SK-N-SH (cell line): ENCODE data around the gene TNFRSF4. TPM values are rescaled to one million over a fixed set of nuclear protein-coding genes. Genes with fewer than 3 reads are reported as not detected.
"Not testable (repeated sequence)": the region's sequence is repeated elsewhere in the genome, so short reads cannot be mapped to it uniquely, and the experiment has no call there.

Experiments used
- CTCF ChIA-PET: fragments of 300-600, 350-600 bp; formaldehyde crosslinking; extraction: SDS; loops from one replicate; lab custom pipeline; 2021; lab: Yijun Ruan, JAX
- POLR2A ChIA-PET: fragments of 350-600 bp; sonication (Branson Sonifier 250); formaldehyde crosslinking; extraction: SDS; loops from one replicate; lab custom pipeline; 2020; ENCODE audit warnings: antibody characterized with exemption, inconsistent platforms; lab: Yijun Ruan, JAX
- DNase-seq: peaks from one replicate; pipeline ENCODE4 v3.0.0; 2012
- H2AFZ ChIP-seq: fragments of 200-600 bp; sonication (generic); 2 replicates; pipeline ENCODE4 v1.8.1; 2016; ENCODE audit warnings: antibody characterized with exemption, mild to moderate bottlenecking, low read depth
- H3F3A ChIP-seq: fragments of 200-600 bp; sonication (generic); replicated peaks from 2 replicates; pipeline ENCODE3; 2016; ENCODE audit warnings: antibody characterized with exemption, mild to moderate bottlenecking; ENCODE audit not compliant: insufficient read depth
- H3K27ac ChIP-seq, 2 experiments: fragments of 200-500 bp in 1 of 2; fragments of 200-600 bp in 1 of 2; sonication (Bioruptor generic) in 1 of 2; sonication (generic), shearing (Covaris generic) in 1 of 2; 2 replicates each; pipeline versions ENCODE4 v1.5.1 to v1.6.1; 2014 to 2016; ENCODE audit warnings: low read depth in 2 of 2, inconsistent platforms in 1 of 2, low read length in 1 of 2, mild to moderate bottlenecking in 1 of 2, mixed read lengths in 1 of 2
- H3K27me3 ChIP-seq: fragments of 200-600 bp; sonication (generic), shearing (Covaris generic); 2 replicates; pipeline ENCODE4 v1.6.1; 2016; ENCODE audit warnings: mixed run types; ENCODE audit not compliant: insufficient read depth
- H3K36me3 ChIP-seq, 2 experiments: fragments of 200-500 bp in 1 of 2; fragments of 200-600 bp in 1 of 2; sonication (Bioruptor generic) in 1 of 2; sonication (generic) in 1 of 2; replicated peaks in 1 of 2; 2 replicates each; pipeline versions ENCODE3 to v1.5.1; 2014 to 2016; ENCODE audit warnings: low read length in 1 of 2, mild to moderate bottlenecking in 1 of 2; ENCODE audit not compliant: insufficient read depth in 2 of 2, control insufficient read depth in 1 of 2
- H3K4me1 ChIP-seq, 2 experiments: fragments of 200-500 bp in 1 of 2; fragments of 200-600 bp in 1 of 2; sonication (Bioruptor generic) in 1 of 2; sonication (generic), shearing (Covaris generic) in 1 of 2; 2 replicates each; pipeline versions ENCODE4 v1.5.1 to v1.6.1; 2014 to 2016; ENCODE audit warnings: low read depth in 1 of 2, low read length in 1 of 2, mixed run types in 1 of 2; ENCODE audit not compliant: insufficient read depth in 2 of 2, control insufficient read depth in 1 of 2
- H3K4me2 ChIP-seq: fragments of 200-600 bp; sonication (generic), shearing (Covaris generic); 2 replicates; pipeline ENCODE4 v1.6.1; 2017; ENCODE audit warnings: mixed run types
- H3K4me3 ChIP-seq, 2 experiments: fragments of 200-500 bp in 1 of 2; fragments of 200-600 bp in 1 of 2; sonication (Bioruptor generic) in 1 of 2; sonication (generic), shearing (Covaris generic) in 1 of 2; 2 replicates each; pipeline versions ENCODE4 v1.5.1 to v1.8.1; 2014 to 2016; ENCODE audit warnings: low read depth in 2 of 2, inconsistent platforms in 1 of 2, low read length in 1 of 2, mild to moderate bottlenecking in 1 of 2, mixed read lengths in 1 of 2, moderate library complexity in 1 of 2
- H3K79me2 ChIP-seq: fragments of 200-600 bp; sonication (generic); 2 replicates; pipeline ENCODE4 v1.8.1; 2017; ENCODE audit warnings: mild to moderate bottlenecking; ENCODE audit not compliant: insufficient read depth
- H3K9ac ChIP-seq: fragments of 200-600 bp; sonication (generic); 2 replicates; pipeline ENCODE4 v1.6.1; 2017; ENCODE audit warnings: mixed run types
- H3K9me2 ChIP-seq: fragments of 200-600 bp; sonication (generic); 2 replicates; pipeline ENCODE4 v1.6.1; 2017; ENCODE audit warnings: mixed run types
- H3K9me3 ChIP-seq: fragments of 200-600 bp; sonication (generic); 2 replicates; pipeline ENCODE4 v1.6.1; 2017; ENCODE audit warnings: mixed run types, mild to moderate bottlenecking, moderate library complexity
- H4K20me1 ChIP-seq: fragments of 200-600 bp; sonication (generic); 2 replicates; pipeline ENCODE4 v1.6.1; 2017; ENCODE audit warnings: mild to moderate bottlenecking, mixed run types; ENCODE audit not compliant: insufficient read depth
- CTCF ChIP-seq: fragments of 200-600 bp; sonication (generic); IDR thresholded peaks from 2 replicates; pipeline ENCODE4 v1.6.1; 2017; ENCODE audit warnings: antibody characterized with exemption, mild to moderate bottlenecking, moderate library complexity
- GABPA ChIP-seq: IDR thresholded peaks from 2 replicates; pipeline ENCODE4 v1.4.0; 2012; ENCODE audit warnings: low read depth, mild to moderate bottlenecking
- MAX ChIP-seq: IDR thresholded peaks from 2 replicates; pipeline ENCODE4 v1.4.0; 2012; ENCODE audit warnings: low read depth
- NFIC ChIP-seq: IDR thresholded peaks from 2 replicates; pipeline ENCODE4 v1.4.0; 2012; ENCODE audit warnings: borderline replicate concordance
- PBX3 ChIP-seq: IDR thresholded peaks from 2 replicates; pipeline ENCODE4; 2012
- RAD21 ChIP-seq: IDR thresholded peaks from 2 replicates; pipeline ENCODE4 v1.6.1; 2012; ENCODE audit warnings: mild to moderate bottlenecking, low read length
- RXRA ChIP-seq: IDR thresholded peaks from 2 replicates; pipeline ENCODE4 v1.4.0; 2012; ENCODE audit warnings: low read depth, mild to moderate bottlenecking, borderline replicate concordance
- SIN3A ChIP-seq: IDR thresholded peaks from 2 replicates; pipeline ENCODE4 v1.6.1; 2012; ENCODE audit warnings: low read depth, mild to moderate bottlenecking, low read length, moderate library complexity, borderline replicate concordance
- whole genome bisulfite sequencing: methylation state at CpG from one replicate; pipeline ENCODE4 v1.1.6; 2017; ENCODE audit warnings: low lambda C conversion rate; 5-methylcytosine and 5-hydroxymethylcytosine counted together
- polyA plus RNA-seq, 3 experiments: library from polyadenylated mRNA; depleted of rRNA; stranded (reverse); fragments of >200 nt; gene quantifications; 2 replicates each; pipeline ENCODE4 v1.2.3, GENCODE V29; 2012

Gene TNFRSF4
- polyA plus RNA-seq, 1 of the 3 experiments (the other 2 are of a cell fraction) = not detected

- no peaks in the 10 kb centered on the region; a peak in 1 of 4 replicates for H3K4me1 ChIP-seq
- H3K9me2 ChIP-seq = no peaks in the 10 kb centered on the region
- peaks cover 0 to 37% of the 10 kb centered on the region in 2 experiments for H3K36me3 ChIP-seq
- H3K9ac ChIP-seq = no peak overlapping the region
- no peak overlapping the region for H3K27ac ChIP-seq
- ChIA-PET POLR2A (no interaction called here), CTCF (interaction anchor here (1.4 kb wide), 1 partner anchor 131 kb away, joined by 6 read pairs; no protein-coding TSS in a partner anchor)
- H4K20me1 ChIP-seq = 0 out of 2 replicates have a peak, but pooled peaks cover 3% of the 10 kb centered on the region
- no peaks in the 10 kb centered on the region for H3K27me3 ChIP-seq
- H3K4me2 ChIP-seq = no peak overlapping the region
- H3K9me3 ChIP-seq = no peaks in the 10 kb centered on the region
- no peak overlapping the region for H3K4me3 ChIP-seq
- TF ChIP-seq PBX3 = no peak
- TF ChIP-seq GABPA = no peak
- TF ChIP-seq SIN3A = no peak
- no peak for TF ChIP-seq NFIC
- TF ChIP-seq CTCF = no peak
- no peak overlapping the region for H2AFZ ChIP-seq
- DNase-seq = no peak
- H3K79me2 ChIP-seq = no peaks in the 10 kb centered on the region
- H3F3A ChIP-seq = no peaks in the 10 kb centered on the region
- WGBS = 97% methylated on average over 8 of the region's 12 CpGs
Observed at GRCh38 chr1:1253314-1253713, 39.4 kb upstream of the TNFRSF4 start.

GRCh38 chr1:1250786-1251284 lies 36.9 kb upstream of the TNFRSF4 start:
- Histone ChIP-seq H3K9ac (no peak overlapping the region), H3F3A (no peaks in the 10 kb centered on the region), H3K27me3 (no peaks in the 10 kb centered on the region), H3K4me2 (no peak overlapping the region), H3K27ac (peak overlapping the region in 1 of 2 experiments; percentile 6; a peak in 1 of 4 replicates), H3K9me2 (no peaks in the 10 kb centered on the region), H3K79me2 (no peaks in the 10 kb centered on the region), H3K9me3 (no peaks in the 10 kb centered on the region), H3K4me1 (no peaks in the 10 kb centered on the region; a peak in 1 of 4 replicates), H4K20me1 (no peaks in the 10 kb centered on the region), H2AFZ (no peak overlapping the region), H3K4me3 (no peak overlapping the region), H3K36me3 (peaks cover 0 to 27% of the 10 kb centered on the region in 2 experiments)
- POLR2A ChIA-PET = interaction anchor here (0.6 to 1.4 kb wide), 2 partner anchors 12 to 62 kb away, joined by 3 read pairs; no protein-coding TSS in a partner anchor
- CTCF ChIA-PET = interaction anchor here (0.6 to 3.3 kb wide), 13 partner anchors 10 to 249 kb away, joined by 3 to 61 read pairs (median 4); no protein-coding TSS in a partner anchor
- no peak for DNase-seq
- 89% methylated on average over 11 of the region's 16 CpGs for WGBS
- TF ChIP-seq RXRA = no peak
- 0 out of 2 replicates have a peak, but pooled peaks have one; percentile 37 for TF ChIP-seq MAX
- TF ChIP-seq RAD21 = no peak

GRCh38 chr1:1248009-1248913 lies 34.3 kb upstream of the TNFRSF4 start:
- H4K20me1 ChIP-seq, H3K4me3 ChIP-seq, H2AFZ ChIP-seq, H3K4me2 ChIP-seq, H3K4me1 ChIP-seq, H3K27ac ChIP-seq, H3K27me3 ChIP-seq, H3K9me3 ChIP-seq, H3K9me2 ChIP-seq, H3F3A ChIP-seq, H3K36me3 ChIP-seq, POLR2A ChIA-PET, H3K9ac ChIP-seq, DNase-seq, H3K79me2 ChIP-seq: not testable (repeated sequence)
- CTCF ChIA-PET = interaction anchor here (1.4 to 3.3 kb wide), 2 partner anchors 36 to 126 kb away, joined by 3 to 19 read pairs; no protein-coding TSS in a partner anchor
- 84% methylated on average over 5 of the region's 21 CpGs for WGBS
